Measurements from ENCODE around the gene DUOX2. TPM values are rescaled to one million over a fixed set of nuclear protein-coding genes. Genes with fewer than 3 reads are reported as not detected.
"Not testable (repeated sequence)": the region's sequence is repeated elsewhere in the genome, so short reads cannot be mapped to it uniquely, and the experiment has no call there.

Gene DUOX2
- polyA plus RNA-seq, 1 experiment: not detected

GRCh38 chr15:45107941-45108630 lies 5.9 kb downstream of the DUOX2 start:
- CTCF ChIA-PET: interaction anchor here (3.0 kb wide), 1 partner anchor 10 kb away, joined by 19 read pairs; no protein-coding TSS in a partner anchor
- no peaks in the 10 kb centered on the region; the same call in 1 of the 2 replicates for H3K9me3 ChIP-seq (ENCODE audit: control insufficient read depth, insufficient read depth, low read length)
- peaks cover 62% of the 10 kb centered on the region for H3K27me3 ChIP-seq (ENCODE audit: control insufficient read depth, insufficient read depth, low read length)
- no peak overlapping the region for H3K27ac ChIP-seq (ENCODE audit: low read depth, low read length)
- POLR2A ChIA-PET: no interaction called here
- H3K4me3 ChIP-seq (ENCODE audit: low read depth, low read length): no peak overlapping the region
- no peak for TF ChIP-seq CTCF (IDR thresholded peaks at IDR 0.05; ENCODE audit: low read depth, low read length)
- no peak for DNase-seq (ENCODE audit: low read depth, low spot score)

- no peak for TF ChIP-seq CTCF (IDR thresholded peaks at IDR 0.05; ENCODE audit: low read depth, low read length)
- ChIA-PET POLR2A (no interaction called here), CTCF (interaction anchor here (2.6 kb wide), 1 partner anchor 12 kb away, joined by 10 read pairs; no protein-coding TSS in a partner anchor)
- DNase-seq (ENCODE audit: low read depth, low spot score): no peak
- peaks cover 51% of the 10 kb centered on the region for H3K27me3 ChIP-seq (ENCODE audit: control insufficient read depth, insufficient read depth, low read length)
- H3K27ac ChIP-seq (ENCODE audit: low read depth, low read length): no peak overlapping the region
- H3K9me3 ChIP-seq (ENCODE audit: control insufficient read depth, insufficient read depth, low read length): no peaks in the 10 kb centered on the region
- no peak overlapping the region for H3K4me3 ChIP-seq (ENCODE audit: low read depth, low read length)
Measured at GRCh38 chr15:45106002-45106790, 7.8 kb downstream of the DUOX2 start.

- H3K27ac ChIP-seq (ENCODE audit: low read depth, low read length): no peak overlapping the region
- ChIA-PET POLR2A (no interaction called here), CTCF (interaction anchor here (2.6 kb wide), 1 partner anchor 13 kb away, joined by 10 read pairs; no protein-coding TSS in a partner anchor)
- H3K27me3 ChIP-seq (ENCODE audit: control insufficient read depth, insufficient read depth, low read length): peaks cover 50% of the 10 kb centered on the region
- no peak overlapping the region for H3K4me3 ChIP-seq (ENCODE audit: low read depth, low read length)
- no peak for TF ChIP-seq CTCF (IDR thresholded peaks at IDR 0.05; ENCODE audit: low read depth, low read length)
- H3K9me3 ChIP-seq (ENCODE audit: control insufficient read depth, insufficient read depth, low read length): no peaks in the 10 kb centered on the region
- DNase-seq (ENCODE audit: low read depth, low spot score): no peak
Measured at GRCh38 chr15:45105586-45105985, 8.4 kb downstream of the DUOX2 start.

DNA sequence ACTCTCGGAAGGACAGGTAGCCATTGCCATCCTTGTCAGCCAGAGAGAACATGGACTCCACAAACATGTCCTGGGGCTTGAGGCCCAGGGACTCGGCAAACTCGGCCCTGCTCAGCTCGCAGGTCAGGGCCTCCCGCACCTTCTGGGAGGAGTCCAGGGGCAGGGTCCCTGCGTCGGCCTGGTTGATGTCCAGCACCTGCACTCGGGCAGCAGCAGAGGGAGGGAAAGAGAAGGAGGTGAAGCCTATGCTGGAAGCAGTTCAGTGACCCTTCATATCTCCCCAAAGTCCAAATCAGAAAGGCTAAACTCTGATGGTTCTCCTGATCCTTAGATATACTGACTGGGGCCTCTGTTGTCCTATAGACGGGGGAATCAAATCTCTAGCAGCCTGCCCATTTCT lies 9.8 kb downstream of the DUOX2 start:
- POLR2A ChIA-PET; CTCF ChIA-PET; H3K9me3 ChIP-seq (ENCODE audit: control insufficient read depth, insufficient read depth, low read length); H3K27ac ChIP-seq (ENCODE audit: low read depth, low read length); DNase-seq (ENCODE audit: low read depth, low spot score); H3K4me3 ChIP-seq (ENCODE audit: low read depth, low read length): not testable (repeated sequence)
- H3K27me3 ChIP-seq (ENCODE audit: control insufficient read depth, insufficient read depth, low read length): peaks cover 48% of the 10 kb centered on the region

DNA sequence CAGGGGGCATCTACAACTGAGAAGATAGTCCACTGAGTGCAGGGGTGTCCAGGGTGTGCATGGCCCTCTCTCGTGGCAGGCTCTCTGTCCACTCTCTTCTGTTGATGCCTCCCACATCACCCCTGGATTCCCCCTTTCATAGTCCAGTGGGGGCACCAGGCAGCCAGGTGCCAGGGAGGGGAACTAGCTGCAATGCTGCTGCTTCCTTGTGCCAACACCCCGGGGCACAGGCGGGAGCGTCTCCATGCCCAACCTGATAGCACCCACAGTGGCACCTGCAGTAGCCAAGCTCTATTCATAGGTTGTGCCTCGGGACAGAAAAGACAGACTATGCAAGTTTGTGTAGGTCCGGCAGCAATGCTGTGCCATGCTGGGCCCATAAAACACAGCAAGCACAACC lies 11.7 kb downstream of the DUOX2 start:
- DNase-seq (ENCODE audit: low read depth, low spot score): no peak
- TF ChIP-seq CTCF (IDR thresholded peaks at IDR 0.05; ENCODE audit: low read depth, low read length): no peak
- ChIA-PET POLR2A (no interaction called here), CTCF (interaction anchor here (3.3 kb wide), 1 partner anchor 16 kb away, joined by 22 read pairs; no protein-coding TSS in a partner anchor)
- Histone ChIP-seq H3K4me3 (ENCODE audit: low read depth, low read length) (no peak overlapping the region), H3K9me3 (ENCODE audit: control insufficient read depth, insufficient read depth, low read length) (no peaks in the 10 kb centered on the region), H3K27ac (ENCODE audit: low read depth, low read length) (no peak overlapping the region), H3K27me3 (ENCODE audit: control insufficient read depth, insufficient read depth, low read length) (peaks cover 46% of the 10 kb centered on the region)
